ENCODE data around the gene RCBTB1.
A peak's percentile ranks its signal among the peaks of the same experiment; 100 is the strongest.

The RCBTB1 gene

GRCh38 chr13:49524740-49525501, 60.4 kb downstream of the RCBTB1 start:
- DNase-seq (ENCODE audit: low read depth in 2 of 2) = no peak
- no peak overlapping the region for H3K4me3 ChIP-seq (replicated peaks in 1 of 2; ENCODE audit: low read depth in 2 of 2, low read length in 2 of 2)
- no peak for TF ChIP-seq CTCF (IDR thresholded peaks at IDR 0.05; ENCODE audit: low read depth, low read length)

GRCh38 chr13:49521224-49521623, 64.1 kb downstream of the RCBTB1 start:
- no peak for TF ChIP-seq CTCF (IDR thresholded peaks at IDR 0.05; ENCODE audit: low read depth, low read length)
- no peak overlapping the region for H3K4me3 ChIP-seq (replicated peaks in 1 of 2; ENCODE audit: low read depth in 2 of 2, low read length in 2 of 2)
- no peak for DNase-seq (ENCODE audit: low read depth in 2 of 2)

GRCh38 chr13:49517461-49517860, 67.9 kb downstream of the RCBTB1 start:
- no peak overlapping the region for H3K4me3 ChIP-seq (replicated peaks in 1 of 2; ENCODE audit: low read depth in 2 of 2, low read length in 2 of 2)
- TF ChIP-seq CTCF (IDR thresholded peaks at IDR 0.05; ENCODE audit: low read depth, low read length) = peak; percentile 19
- DNase-seq (ENCODE audit: low read depth in 2 of 2) = peak in 1 of 2 donors; percentile 19

- H3K4me3 ChIP-seq (replicated peaks in 1 of 2; ENCODE audit: low read depth in 2 of 2, low read length in 2 of 2) = no peak overlapping the region
These were observed 68.9 kb downstream of the RCBTB1 start for GRCh38 chr13:49516467-49516866.

GRCh38 chr13:49512578-49512977, 72.8 kb downstream of the RCBTB1 start:
- no peak overlapping the region for H3K4me3 ChIP-seq (replicated peaks in 1 of 2; ENCODE audit: low read depth in 2 of 2, low read length in 2 of 2)
- no peak for TF ChIP-seq CTCF (IDR thresholded peaks at IDR 0.05; ENCODE audit: low read depth, low read length)
- DNase-seq (ENCODE audit: low read depth in 2 of 2) = no peak

More at GRCh38 chr13:49516467-49516866, 68.9 kb downstream of the RCBTB1 start:
- no peak for DNase-seq (ENCODE audit: low read depth in 2 of 2)
- TF ChIP-seq CTCF (IDR thresholded peaks at IDR 0.05; ENCODE audit: low read depth, low read length) = no peak

- no peak for TF ChIP-seq CTCF (IDR thresholded peaks at IDR 0.05; ENCODE audit: low read depth, low read length)
- peak in 1 of 2 donors; percentile 23 for DNase-seq (ENCODE audit: low read depth in 2 of 2)
- H3K4me3 ChIP-seq (replicated peaks in 1 of 2; ENCODE audit: low read depth in 2 of 2, low read length in 2 of 2) = no peak overlapping the region
These were observed 81.4 kb downstream of the RCBTB1 start for GRCh38 chr13:49503951-49504350.
